Common myeloid progenitor, CD34-positive (primary cell): ENCODE results near the gene FAM193A.

Source experiments
- CTCF ChIA-PET: fragments of 350-600 bp; sonication (Branson Sonifier 250); formaldehyde crosslinking; loops from one replicate; lab custom pipeline; 2021; ENCODE audit warnings: antibody characterized with exemption; lab: Charles Lee
- POLR2A ChIA-PET: fragments of 350-600 bp; sonication (Branson Sonifier 250); formaldehyde crosslinking; loops from one replicate; lab custom pipeline; 2021; ENCODE audit warnings: antibody characterized with exemption; lab: Charles Lee
- DNase-seq, 3 donors: peaks; one replicate each; pipeline versions ENCODE4 v3.0.0 to v3.0.0-alpha.2; 2013
- H3K27ac ChIP-seq, 2 experiments: 1 replicate in 1 of 2; 2 replicates in 1 of 2; pipeline ENCODE4 v1.7.0; 2013; ENCODE audit warnings: inconsistent platforms in 2 of 2, low read length in 2 of 2, mild to moderate bottlenecking in 2 of 2, low read depth in 1 of 2, moderate library complexity in 1 of 2; ENCODE audit not compliant: severe bottlenecking in 2 of 2, insufficient read depth in 1 of 2, poor library complexity in 1 of 2
- H3K27me3 ChIP-seq, 5 experiments: replicated peaks in 2 of 5; 1 replicate in 3 of 5; 2 replicates in 2 of 5; pipeline versions ENCODE4 v1.6.1 to v1.7.0; 2013; ENCODE audit warnings: low read length in 4 of 5, mild to moderate bottlenecking in 2 of 5, moderate library complexity in 2 of 5, inconsistent platforms in 1 of 5; ENCODE audit not compliant: insufficient read depth in 5 of 5, control insufficient read depth in 4 of 5
- H3K36me3 ChIP-seq, 4 experiments: 1 replicate in 2 of 4; 2 replicates in 2 of 4; pipeline versions ENCODE4 v1.6.1 to v1.7.0; 2013; ENCODE audit warnings: low read length in 3 of 4, control low read depth in 1 of 4, mild to moderate bottlenecking in 1 of 4; ENCODE audit not compliant: control insufficient read depth in 4 of 4, insufficient read depth in 4 of 4
- H3K4me1 ChIP-seq, 4 experiments: 1 replicate in 3 of 4; 2 replicates in 1 of 4; pipeline versions ENCODE4 v1.6.1 to v1.7.1; 2013; ENCODE audit warnings: low read length in 3 of 4, mild to moderate bottlenecking in 3 of 4, control low read depth in 1 of 4, inconsistent platforms in 1 of 4, moderate library complexity in 1 of 4; ENCODE audit not compliant: control insufficient read depth in 4 of 4, insufficient read depth in 4 of 4; ENCODE audit errors: control extremely low read depth in 1 of 4
- H3K4me3 ChIP-seq, 7 experiments: 1 replicate in 4 of 7; 2 replicates in 3 of 7; pipeline versions ENCODE4 v1.5.1 to v1.7.0; 2013; ENCODE audit warnings: mild to moderate bottlenecking in 7 of 7, low read length in 6 of 7, moderate library complexity in 6 of 7, inconsistent platforms in 2 of 7, low read depth in 2 of 7, control low read depth in 1 of 7; ENCODE audit not compliant: insufficient read depth in 4 of 7, control insufficient read depth in 1 of 7; ENCODE audit errors: extremely low read depth in 1 of 7
- H3K9me3 ChIP-seq, 5 experiments: 1 replicate in 4 of 5; 2 replicates in 1 of 5; pipeline versions ENCODE4 v1.6.1 to v1.7.1; 2013; ENCODE audit warnings: low read length in 4 of 5, mild to moderate bottlenecking in 2 of 5, inconsistent platforms in 1 of 5, low read depth in 1 of 5, moderate library complexity in 1 of 5; ENCODE audit not compliant: control insufficient read depth in 4 of 5, insufficient read depth in 2 of 5; ENCODE audit errors: control extremely low read depth in 1 of 5
- WGBS: methylation state at CpG from one replicate; pipeline ENCODE4 v1.1.5; 2013; ENCODE audit not compliant: insufficient coverage; 5-methylcytosine and 5-hydroxymethylcytosine counted together

FAM193A gene

GRCh38 chr4:2593003-2593402 is 56.6 kb downstream of the FAM193A start:
- no peaks in the 10 kb centered on the region for H3K9me3 ChIP-seq
- POLR2A ChIA-PET: interaction anchor here (0.6 to 0.7 kb wide), 2 partner anchors 25 to 98 kb away, joined by 3 to 4 read pairs; no protein-coding TSS in a partner anchor
- CTCF ChIA-PET: interaction anchor here (0.7 to 1.7 kb wide), 7 partner anchors 14 to 80 kb away, joined by 3 to 5 read pairs (median 3); no protein-coding TSS in a partner anchor
- H3K27ac ChIP-seq: peak overlapping the region; percentile 40 to 52
- peak overlapping the region in 1 of 7 experiments; percentile 28 for H3K4me3 ChIP-seq
- H3K27me3 ChIP-seq: no peaks in the 10 kb centered on the region
- peaks cover 10 to 44% (median 35%) of the 10 kb centered on the region in 4 experiments for H3K4me1 ChIP-seq
- DNase-seq: no peak
- peaks cover 0 to 16% (median 9%) of the 10 kb centered on the region in 4 experiments for H3K36me3 ChIP-seq
- WGBS: 22% methylated on average over 3 of the region's 5 CpGs

- H3K4me1 ChIP-seq: peaks cover 14 to 64% (median 49%) of the 10 kb centered on the region in 4 experiments
- POLR2A ChIA-PET: no interaction called here
Measured at GRCh38 chr4:2595436-2595835, 59.0 kb downstream of the FAM193A start.

GRCh38 chr4:2595952-2596552 is 59.6 kb downstream of the FAM193A start:
- CTCF ChIA-PET: interaction anchor here (0.6 to 0.9 kb wide), 3 partner anchors 9 to 133 kb away, joined by 3 to 4 read pairs (median 3); no protein-coding TSS in a partner anchor
- WGBS: 95% methylated on average over 7 of the region's 11 CpGs
- H3K4me1 ChIP-seq: peaks cover 14 to 59% (median 43%) of the 10 kb centered on the region in 4 experiments

More at GRCh38 chr4:2595436-2595835, 59.0 kb downstream of the FAM193A start:
- CTCF ChIA-PET: interaction anchor here (0.6 to 0.9 kb wide), 2 partner anchors 8 to 134 kb away, joined by 3 to 4 read pairs; no protein-coding TSS in a partner anchor
- no peak for DNase-seq
- Histone ChIP-seq H3K4me3 (no peak overlapping the region), H3K27ac (no peak overlapping the region), H3K36me3 (peaks cover 2 to 23% (median 11%) of the 10 kb centered on the region in 4 experiments), H3K27me3 (no peaks in the 10 kb centered on the region), H3K9me3 (no peaks in the 10 kb centered on the region)
- 65% methylated on average over 3 of the region's 3 CpGs for WGBS

GRCh38 chr4:2596611-2597010 is 60.2 kb downstream of the FAM193A start:
- Histone ChIP-seq H3K4me3 (no peak overlapping the region), H3K9me3 (no peaks in the 10 kb centered on the region), H3K27ac (no peak overlapping the region), H3K36me3 (peaks cover 2 to 26% (median 13%) of the 10 kb centered on the region in 4 experiments), H3K4me1 (peaks cover 8 to 53% (median 38%) of the 10 kb centered on the region in 4 experiments), H3K27me3 (no peaks in the 10 kb centered on the region)
- WGBS: 91% methylated on average over 8 of the region's 8 CpGs
- CTCF ChIA-PET: interaction anchor here (0.9 kb wide), 1 partner anchor 14 kb away, joined by 3 read pairs; no protein-coding TSS in a partner anchor
- POLR2A ChIA-PET: no interaction called here
- DNase-seq: no peak

More at GRCh38 chr4:2595952-2596552, 59.6 kb downstream of the FAM193A start:
- peaks cover 2 to 26% (median 13%) of the 10 kb centered on the region in 4 experiments for H3K36me3 ChIP-seq
- H3K27me3 ChIP-seq: no peaks in the 10 kb centered on the region
- DNase-seq: no peak
- no peak overlapping the region for H3K4me3 ChIP-seq
- no peaks in the 10 kb centered on the region for H3K9me3 ChIP-seq
- POLR2A ChIA-PET: no interaction called here
- no peak overlapping the region for H3K27ac ChIP-seq

- no peaks in the 10 kb centered on the region for H3K27me3 ChIP-seq
- DNase-seq: peak; percentile 56 to 81 (median 75)
- peaks cover 5 to 37% (median 20%) of the 10 kb centered on the region in 4 experiments for H3K4me1 ChIP-seq
- H3K27ac ChIP-seq: peak overlapping the region in 1 of 2 experiments; percentile 52
- WGBS: 10% methylated on average over 10 of the region's 12 CpGs
- CTCF ChIA-PET: interaction anchor here (0.8 to 1.5 kb wide), 6 partner anchors 14 to 56 kb away, joined by 3 to 6 read pairs (median 4); no protein-coding TSS in a partner anchor
- POLR2A ChIA-PET: interaction anchor here (0.5 to 0.8 kb wide), 3 partner anchors 23 to 91 kb away, joined by 3 read pairs; no protein-coding TSS in a partner anchor
- H3K4me3 ChIP-seq: peak overlapping the region in 3 of 7 experiments; percentile 35 to 56 (median 37)
- peaks cover 2 to 26% (median 13%) of the 10 kb centered on the region in 4 experiments for H3K36me3 ChIP-seq
- H3K9me3 ChIP-seq: no peaks in the 10 kb centered on the region
Measured at GRCh38 chr4:2598511-2599303, 62.3 kb downstream of the FAM193A start.

GRCh38 chr4:2599304-2599654 is 62.8 kb downstream of the FAM193A start:
- H3K27me3 ChIP-seq: no peaks in the 10 kb centered on the region

More at GRCh38 chr4:2599304-2599654, 62.8 kb downstream of the FAM193A start:
- Histone ChIP-seq H3K4me3 (peak overlapping the region in 2 of 7 experiments; percentile 37 to 48), H3K9me3 (no peaks in the 10 kb centered on the region), H3K27ac (peak overlapping the region in 1 of 2 experiments; percentile 52), H3K4me1 (peaks cover 5 to 37% (median 19%) of the 10 kb centered on the region in 4 experiments), H3K36me3 (peaks cover 2 to 26% (median 13%) of the 10 kb centered on the region in 4 experiments)
- 27% methylated on average over 6 of the region's 6 CpGs for WGBS
- ChIA-PET POLR2A (interaction anchor here (0.5 to 0.8 kb wide), 3 partner anchors 22 to 90 kb away, joined by 3 read pairs; no protein-coding TSS in a partner anchor), CTCF (interaction anchor here (0.8 to 1.5 kb wide), 5 partner anchors 13 to 56 kb away, joined by 3 to 6 read pairs (median 4); no protein-coding TSS in a partner anchor)
- DNase-seq: peak in 1 of 3 donors; percentile 8
